Heart left ventricle (tissue), 16 donors: ENCODE measurements around the gene ASCL2. TPM values are rescaled to one million over a fixed set of nuclear protein-coding genes. Genes with fewer than 3 reads are reported as not detected.

ENCODE experiments used
- ATAC-seq, 4 donors: fragments of 200-7000 bp; cut with Tn5 transposase; one replicate each; pipeline ENCODE4 v1.9.1; 2020 to 2022; ENCODE audit warnings: moderate library complexity in 4 of 4, mild to moderate bottlenecking in 3 of 4, moderate number of reproducible peaks in 1 of 4
- DNase-seq, 5 donors: peaks; one replicate each; pipeline ENCODE4 v3.0.0-alpha.2; 2020
- H3K27ac ChIP-seq, 12 donors: fragments of 200-600 bp; sonication (generic) in 4 of 12; one replicate each; pipeline versions ENCODE4 v1.5.0 to v1.8.0; 2016 to 2022; ENCODE audit warnings: mild to moderate bottlenecking in 2 of 12
- H3K27me3 ChIP-seq, 9 donors: fragments of 200-600 bp; sonication (generic) in 2 of 9; one replicate each; pipeline versions ENCODE4 v1.5.1 to v1.8.0; 2016 to 2022; ENCODE audit warnings: mild to moderate bottlenecking in 3 of 9
- H3K36me3 ChIP-seq, 9 donors: fragments of 200-600 bp; sonication (generic) in 2 of 9; one replicate each; pipeline versions ENCODE4 v1.5.0 to v1.8.0; 2018 to 2022; ENCODE audit warnings: mild to moderate bottlenecking in 2 of 9
- H3K4me1 ChIP-seq, 12 donors: fragments of 200-600 bp; sonication (generic) in 4 of 12; one replicate each; pipeline versions ENCODE4 v1.5.0 to v1.8.0; 2016 to 2022; ENCODE audit warnings: mild to moderate bottlenecking in 3 of 12
- H3K4me3 ChIP-seq, 12 donors: fragments of 200-600 bp; sonication (generic) in 4 of 12; one replicate each; pipeline versions ENCODE4 v1.5.0 to v1.8.0; 2017 to 2022; ENCODE audit warnings: mild to moderate bottlenecking in 9 of 12, moderate library complexity in 4 of 12
- H3K9me3 ChIP-seq, 12 donors: fragments of 200-600 bp; sonication (generic) in 4 of 12; one replicate each; pipeline versions ENCODE4 v1.5.0 to v1.8.0; 2016 to 2022; ENCODE audit warnings: mild to moderate bottlenecking in 1 of 12
- POLR2A ChIP-seq, 2 donors: fragments of 450-650 bp; IDR thresholded peaks; one replicate each; pipeline ENCODE4 v1.6.1; 2017; ENCODE audit warnings: antibody characterized with exemption in 2 of 2, mild to moderate bottlenecking in 2 of 2, moderate library complexity in 2 of 2
- WGBS, 4 donors: extraction: QIAGEN DNeasy Blood & Tissue Kit in 2 of 4; methylation state at CpG; one replicate each; pipeline versions ENCODE4 v1.1.5 to v1.1.7; 2013 to 2018; 5-methylcytosine and 5-hydroxymethylcytosine counted together
- intact Hi-C, 10 donors: fragments of 100-400 bp; cut with DNase I; formaldehyde crosslinking; loops; one replicate each; pipeline versions ENCODE4 v1.11.1 to v1.14.2; 2022
- polyA plus RNA-seq, 2 donors: library from polyadenylated mRNA; stranded (reverse); fragments of 200-250 nt; gene quantifications; one replicate each; pipeline ENCODE4 v1.2.3, GENCODE V29; 2013
- total RNA-seq, 9 donors: library from RNA; depleted of rRNA in 2 of 9; stranded (reverse); fragments of >200 nt in 2 of 9; fragmentation: NEBNext Ultra II Directional in 3 of 9; extraction: Animal tissue kit (Norgen Biotek cat#: 25700) in 3 of 9; gene quantifications; one replicate each; pipeline versions ENCODE4 v1.1.0 to v1.2.4, GENCODE V29; 2016 to 2023
- TF ChIP-seq, protein P1 (sequence below), 12 donors: fragments of 200-600 bp; sonication (generic) in 4 of 12; IDR thresholded peaks; one replicate each; pipeline versions ENCODE4 v1.5.0 to v1.8.0; 2018 to 2022; ENCODE audit warnings: antibody characterized with exemption in 12 of 12, mild to moderate bottlenecking in 5 of 12
- donor health status: ischemic (EF 13 %, LVEDD 7.1; RV severe dilation, severe dysfunction).
- donor health status: healthy with polysubstance abuse.
- donor health status: DM: no; HTN: yes; CAD: no.
- donor health status: DM: no; HTN: no; CAD: no.
- donor health status: ischemic (EF 25% LVEDD 6.9; RV normal size, moderate dysfunction).
- donor health status: ischemic (EF 25% LVEDD 5.7; RV mildly dilated, moderate dysfunction).
- donor health status: healthy.
- donor health status: DM: yes; HTN: yes; CAD: no.
- donor health status: ischemic (EF 35%, LVEDD 5.7; RV mildly dilated, moderate dysfunction).
- donor health status: nonischemic (EF 11% LVEDD 7.7; RV severe dilation, severe dysfunction).
- donor health status: DM: yes; HTN: yes; CAD: no.
- donor health status: PGD.
- donor health status: ischemic (EF 29% LVEDD 5.4; RV normal size, mild dysfunction).
- donor health status: nonischemic (EF 23%, LVEDD 6.1; RV moderate dilation, normal function).

The ASCL2 gene
- total and polyA plus RNA-seq, 11 donors = 0.07 to 2.3 (median 0.43) TPM; not detected in 7

DNA sequence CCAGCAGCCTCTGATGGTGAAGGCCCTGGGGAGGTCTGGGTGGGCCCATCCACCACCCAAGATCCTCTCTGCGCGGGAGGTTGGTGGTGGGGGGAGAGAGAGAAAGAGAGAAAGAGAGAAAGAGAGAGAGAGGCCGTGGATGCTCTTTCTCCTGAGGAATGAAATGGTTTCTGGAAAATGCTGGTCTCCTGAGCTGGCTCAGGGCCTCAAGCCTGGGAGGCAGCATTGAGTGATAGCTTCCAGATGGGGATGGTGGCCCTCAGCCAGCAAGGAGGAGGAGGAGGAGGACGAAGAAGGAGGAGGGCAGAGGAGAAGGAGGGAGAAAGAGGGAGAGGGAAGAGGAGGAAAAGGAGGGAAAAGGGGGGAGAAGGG lies 36.0 kb upstream of the ASCL2 start:
- Histone ChIP-seq H3K4me1 (peaks cover 9 to 53% (median 32%) of the 10 kb centered on the region in 12 donors), H3K27ac (peak overlapping the region in 11 of 12 donors; percentile 65 to 98 (median 79)), H3K27me3 (no peaks in the 10 kb centered on the region), H3K36me3 (no peaks in the 10 kb centered on the region), H3K4me3 (peak overlapping the region in 3 of 12 donors; percentile 17 to 35 (median 26)), H3K9me3 (no peaks in the 10 kb centered on the region)
- intact Hi-C loops = loop anchor here in 9 of 10 donors (5.0 to 10.0 kb wide), 8 partner anchors 71 to 588 kb away; partner anchors contain the start of genes TSSC4 (in 6 of the 9) and CD81 (in 1 of the 9)
- no peak for TF ChIP-seq POLR2A (IDR thresholded peaks at IDR 0.05)
- TF ChIP-seq, protein P1, sequence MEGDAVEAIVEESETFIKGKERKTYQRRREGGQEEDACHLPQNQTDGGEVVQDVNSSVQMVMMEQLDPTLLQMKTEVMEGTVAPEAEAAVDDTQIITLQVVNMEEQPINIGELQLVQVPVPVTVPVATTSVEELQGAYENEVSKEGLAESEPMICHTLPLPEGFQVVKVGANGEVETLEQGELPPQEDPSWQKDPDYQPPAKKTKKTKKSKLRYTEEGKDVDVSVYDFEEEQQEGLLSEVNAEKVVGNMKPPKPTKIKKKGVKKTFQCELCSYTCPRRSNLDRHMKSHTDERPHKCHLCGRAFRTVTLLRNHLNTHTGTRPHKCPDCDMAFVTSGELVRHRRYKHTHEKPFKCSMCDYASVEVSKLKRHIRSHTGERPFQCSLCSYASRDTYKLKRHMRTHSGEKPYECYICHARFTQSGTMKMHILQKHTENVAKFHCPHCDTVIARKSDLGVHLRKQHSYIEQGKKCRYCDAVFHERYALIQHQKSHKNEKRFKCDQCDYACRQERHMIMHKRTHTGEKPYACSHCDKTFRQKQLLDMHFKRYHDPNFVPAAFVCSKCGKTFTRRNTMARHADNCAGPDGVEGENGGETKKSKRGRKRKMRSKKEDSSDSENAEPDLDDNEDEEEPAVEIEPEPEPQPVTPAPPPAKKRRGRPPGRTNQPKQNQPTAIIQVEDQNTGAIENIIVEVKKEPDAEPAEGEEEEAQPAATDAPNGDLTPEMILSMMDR (IDR thresholded peaks at IDR 0.05) = no peak
- WGBS, 4 donors = 15 to 23% (median 22%) methylated on average over 4 of the region's 4 CpGs
- DNase-seq (peak; percentile 73 to 84 (median 81)), ATAC-seq (no peak)

- Histone ChIP-seq H3K27me3 (no peaks in the 10 kb centered on the region), H3K4me1 (peaks cover 9 to 58% (median 32%) of the 10 kb centered on the region in 12 donors), H3K27ac (peak overlapping the region in 11 of 12 donors; percentile 65 to 98 (median 87)), H3K9me3 (no peaks in the 10 kb centered on the region), H3K4me3 (peak overlapping the region in 5 of 12 donors; percentile 9 to 35 (median 21)), H3K36me3 (no peaks in the 10 kb centered on the region)
- DNase-seq = peak in 2 of 5 donors; percentile 48 to 54
- ATAC-seq = no peak
- 26 to 38% (median 31%) methylated on average over 11 to 12 of the region's 12 CpGs for WGBS, 4 donors
- TF ChIP-seq, protein P1 (IDR thresholded peaks at IDR 0.05) = no peak
- TF ChIP-seq POLR2A (IDR thresholded peaks at IDR 0.05) = no peak
- intact Hi-C loops = loop anchor here (1.0 to 10.0 kb wide), 15 partner anchors 69 to 589 kb away; partner anchors contain the start of genes TSSC4 (in 8 of the 10) and CD81 (in 1 of the 10)
Measured at GRCh38 chr11:2305788-2306451, 35.5 kb upstream of the ASCL2 start.

- Histone ChIP-seq H3K9me3 (no peaks in the 10 kb centered on the region), H3K27ac (peak overlapping the region in 11 of 12 donors; percentile 64 to 98 (median 88)), H3K36me3 (no peaks in the 10 kb centered on the region), H3K4me1 (peaks cover 9 to 64% (median 32%) of the 10 kb centered on the region in 12 donors), H3K4me3 (peak overlapping the region in 6 of 12 donors; percentile 5 to 33 (median 20)), H3K27me3 (no peaks in the 10 kb centered on the region)
- WGBS, 4 donors = 10 to 27% (median 19%) methylated on average over 4 to 10 of the region's 10 CpGs
- DNase-seq (peak; percentile 86 to 95 (median 87)), ATAC-seq (peak in 3 of 4 donors; percentile 17 to 51 (median 47))
- intact Hi-C loops = loop anchor here (1.0 to 10.0 kb wide), 15 partner anchors 70 to 590 kb away; partner anchors contain the start of genes TSSC4 (in 8 of the 10) and CD81 (in 1 of the 10)
- TF ChIP-seq, protein P1 (IDR thresholded peaks at IDR 0.05) = peak; percentile 85 to 97 (median 92)
- no peak for TF ChIP-seq POLR2A (IDR thresholded peaks at IDR 0.05)
Measured at GRCh38 chr11:2305140-2305778, 34.9 kb upstream of the ASCL2 start.
